Chondrocyte (in vitro differentiated cells): Measurements from ENCODE around the gene IGSF3. TPM values are rescaled to one million over a fixed set of nuclear protein-coding genes. Genes with fewer than 3 reads are reported as not detected.

ENCODE experiments used
- DNase-seq: peaks from one replicate; pipeline ENCODE4 v3.0.0; 2021; ENCODE audit warnings: mixed read lengths, low spot score
- H3K27ac Mint-ChIP-seq: one replicate; pipeline ENCODE4 v1.8.0; 2021; ENCODE audit warnings: mild to moderate bottlenecking, moderate library complexity, mixed read lengths; ENCODE audit not compliant: unreplicated experiment
- H3K27me3 Mint-ChIP-seq: 2 replicates; pipeline ENCODE4 v1.8.0; 2021; ENCODE audit warnings: low read depth, mixed read lengths
- H3K36me3 Mint-ChIP-seq: 2 replicates; pipeline ENCODE4 v1.8.0; 2021; ENCODE audit warnings: low read depth, mixed read lengths
- H3K4me1 Mint-ChIP-seq: 2 replicates; pipeline ENCODE4 v1.8.0; 2021; ENCODE audit warnings: low read depth, mild to moderate bottlenecking, mixed read lengths
- H3K4me3 Mint-ChIP-seq: one replicate; pipeline ENCODE4 v1.8.0; 2021; ENCODE audit warnings: mild to moderate bottlenecking, moderate library complexity, mixed read lengths; ENCODE audit not compliant: unreplicated experiment
- H3K9me3 Mint-ChIP-seq: 2 replicates; pipeline ENCODE4 v1.8.0; 2021; ENCODE audit warnings: low read depth, mixed read lengths
- CTCF ChIP-seq: fragments of 200-600 bp; sonication (generic); IDR thresholded peaks from 2 replicates; pipeline ENCODE4 v1.5.0; 2021; ENCODE audit warnings: antibody characterized with exemption, mild to moderate bottlenecking, moderate library complexity
- microRNA-seq: library from miRNA; unstranded; fragments of <30 nt; microRNA quantifications from one replicate; pipeline ENCODE4 v1.2.0, GENCODE V29; 2020; ENCODE audit warnings: borderline number of aligned reads
- total RNA-seq: library from RNA; stranded (reverse); gene quantifications from 3 replicates; pipeline ENCODE4 v1.2.1, GENCODE V29; 2021

The IGSF3 gene
- total RNA-seq, 1 donor from 2014 or later, result 20.5 TPM

GRCh38 chr1:116529199-116529631 is 138.3 kb downstream of the IGSF3 start:
- H3K9me3 Mint-ChIP-seq, result peaks cover 17% of the 10 kb centered on the region
- peaks cover 22% of the 10 kb centered on the region for H3K36me3 Mint-ChIP-seq
- no peak for TF ChIP-seq CTCF
- peaks cover 7% of the 10 kb centered on the region for H3K4me1 Mint-ChIP-seq
- no peaks in the 10 kb centered on the region for H3K27me3 Mint-ChIP-seq
- H3K4me3 Mint-ChIP-seq, result no peak overlapping the region
- DNase-seq, result no peak
- H3K27ac Mint-ChIP-seq, result no peak overlapping the region

- H3K27ac Mint-ChIP-seq, result no peak overlapping the region
- peaks cover 7% of the 10 kb centered on the region for H3K4me1 Mint-ChIP-seq
- TF ChIP-seq CTCF, result no peak
- H3K36me3 Mint-ChIP-seq, result peaks cover 16% of the 10 kb centered on the region
- H3K9me3 Mint-ChIP-seq, result peaks cover 17% of the 10 kb centered on the region
- no peak for DNase-seq
- no peaks in the 10 kb centered on the region for H3K27me3 Mint-ChIP-seq
- H3K4me3 Mint-ChIP-seq, result no peak overlapping the region
These were observed 139.0 kb downstream of the IGSF3 start for GRCh38 chr1:116528329-116529083.

GRCh38 chr1:116525440-116525839 is 142.1 kb downstream of the IGSF3 start:
- no peak for TF ChIP-seq CTCF
- Mint-ChIP-seq H3K4me1 (peaks cover 20% of the 10 kb centered on the region), H3K27me3 (no peaks in the 10 kb centered on the region), H3K4me3 (no peak overlapping the region), H3K27ac (no peak overlapping the region), H3K36me3 (peaks cover 15% of the 10 kb centered on the region), H3K9me3 (peaks cover 17% of the 10 kb centered on the region)
- DNase-seq, result no peak

Small RNAs within 50 kb of the gene (microRNA-seq; reads per million reads assigned to microRNA genes)
- gene MIR320B1 (not detected), gene MIR548AC (not detected)

Other genes with a start within 250 kb of the IGSF3 start
- gene CD58, start 96.7 kb downstream of the IGSF3 start, total RNA-seq, result 15.1 to 20.4 TPM (median 19.6 TPM) in 3 replicates
- gene CD2, start 86.7 kb upstream of the IGSF3 start, total RNA-seq, result not detected in 3 replicates
- gene PTGFRN, start 242.2 kb upstream of the IGSF3 start, total RNA-seq, result 79.7 to 123 TPM (median 117 TPM) in 3 replicates